Vagina (tissue), 2 donors: ENCODE measurements around the gene NAXE. TPM values are rescaled to one million over a fixed set of nuclear protein-coding genes. Genes with fewer than 3 reads are reported as not detected.

Source experiments
- DNase-seq, 2 donors: peaks; one replicate each; pipeline ENCODE4 v3.0.0-alpha.2; 2017; ENCODE audit errors: extremely low spot score in 2 of 2
- H3K27ac ChIP-seq: fragments of 200-600 bp; sonication (generic); one replicate; pipeline ENCODE4 v1.5.1; 2019
- H3K27me3 ChIP-seq: fragments of 200-600 bp; sonication (generic); one replicate; pipeline ENCODE4 v1.5.1; 2019
- H3K36me3 ChIP-seq, 2 donors: fragments of 200-600 bp; sonication (generic); one replicate each; pipeline ENCODE4 v1.5.1; 2017 to 2019
- H3K4me1 ChIP-seq: fragments of 200-600 bp; sonication (generic); one replicate; pipeline ENCODE4 v1.5.1; 2019
- H3K4me3 ChIP-seq, 2 donors: fragments of 200-600 bp; sonication (generic); 1 replicate in 1 of 2; 2 replicates in 1 of 2; pipeline ENCODE4 v1.5.1; 2016 to 2019
- H3K9me3 ChIP-seq: fragments of 200-600 bp; sonication (generic); one replicate; pipeline ENCODE4 v1.5.1; 2019
- CTCF ChIP-seq, 3 experiments: fragments of 450-650 bp in 2 of 3; fragments of 200-600 bp in 1 of 3; sonication (generic) in 1 of 3; IDR thresholded peaks; one replicate each; pipeline ENCODE4 v1.5.1; 2017 to 2019; ENCODE audit warnings: antibody characterized with exemption in 3 of 3, mild to moderate bottlenecking in 2 of 3, moderate library complexity in 2 of 3
- POLR2A ChIP-seq, 2 donors: fragments of 450-650 bp; IDR thresholded peaks; one replicate each; pipeline ENCODE4 v1.6.1; 2017; ENCODE audit warnings: antibody characterized with exemption in 2 of 2, mild to moderate bottlenecking in 2 of 2, moderate library complexity in 2 of 2
- POLR2AphosphoS5 ChIP-seq, 2 donors: sonication (generic); formaldehyde crosslinking; IDR thresholded peaks; one replicate each; pipeline ENCODE4 v1.9.0; 2017; ENCODE audit warnings: antibody characterized with exemption in 2 of 2, mild to moderate bottlenecking in 2 of 2, low read depth in 1 of 2; ENCODE audit not compliant: insufficient read depth in 1 of 2
- intact Hi-C: fragments of 100-400 bp; cut with DNase I; formaldehyde crosslinking; loops from one replicate; pipeline ENCODE4 v1.15.1; 2023
- total RNA-seq: library from RNA; depleted of rRNA; stranded (reverse); fragments of >200 nt; gene quantifications from one replicate; pipeline ENCODE4 v1.2.3, GENCODE V29; 2016

NAXE gene
- total RNA-seq, 1 donor from 2014 or later: 46.7 TPM

- intact Hi-C loops: no loop called here
- Histone ChIP-seq H3K4me3 (no peak overlapping the region), H3K27ac (no peak overlapping the region), H3K36me3 (no peaks in the 10 kb centered on the region), H3K4me1 (peaks cover 17% of the 10 kb centered on the region), H3K9me3 (no peaks in the 10 kb centered on the region), H3K27me3 (no peaks in the 10 kb centered on the region)
- TF ChIP-seq POLR2AphosphoS5 (IDR thresholded peaks at IDR 0.05; ENCODE audit: insufficient read depth in 1 of 2, low read depth in 1 of 2) (no peak), CTCF (IDR thresholded peaks at IDR 0.05) (no peak), POLR2A (IDR thresholded peaks at IDR 0.05) (no peak)
- no peak for DNase-seq
Observed at GRCh38 chr1:156643049-156643777, 51.6 kb downstream of the NAXE start.

GRCh38 chr1:156643778-156644092 lies 52.2 kb downstream of the NAXE start:
- intact Hi-C loops: no loop called here
- H3K27me3 ChIP-seq: no peaks in the 10 kb centered on the region
- DNase-seq: no peak
- H3K9me3 ChIP-seq: no peaks in the 10 kb centered on the region
- peaks cover 17% of the 10 kb centered on the region for H3K4me1 ChIP-seq
- no peak overlapping the region for H3K27ac ChIP-seq
- H3K4me3 ChIP-seq: no peak overlapping the region
- H3K36me3 ChIP-seq: no peaks in the 10 kb centered on the region
- TF ChIP-seq POLR2A (IDR thresholded peaks at IDR 0.05): no peak
- no peak for TF ChIP-seq POLR2AphosphoS5 (IDR thresholded peaks at IDR 0.05; ENCODE audit: insufficient read depth in 1 of 2, low read depth in 1 of 2)
- TF ChIP-seq CTCF (IDR thresholded peaks at IDR 0.05): no peak

Other genes starting within 250 kb of the NAXE start
- not detected for gene RHBG, start 222.6 kb upstream of the NAXE start, total RNA-seq
- gene MEF2D, start 91.0 kb upstream of the NAXE start, total RNA-seq: 33.9 TPM
- gene IQGAP3, start 19.2 kb upstream of the NAXE start, total RNA-seq: 2.9 TPM
- gene TTC24, start 12.1 kb upstream of the NAXE start, total RNA-seq: not detected
- gene GPATCH4, start 9.7 kb downstream of the NAXE start, total RNA-seq: 25.8 TPM
- gene HAPLN2, start 27.6 kb downstream of the NAXE start, total RNA-seq: not detected
- gene BCAN, start 50.3 kb downstream of the NAXE start, total RNA-seq: 2.0 TPM
- 16.0 TPM for gene NES, start 85.6 kb downstream of the NAXE start, total RNA-seq
- gene CRABP2, start 113.8 kb downstream of the NAXE start, total RNA-seq: 97.7 TPM
- 17.7 TPM for gene METTL25B, start 136.7 kb downstream of the NAXE start, total RNA-seq
- gene ISG20L2, start 137.0 kb downstream of the NAXE start, total RNA-seq: 12.8 TPM
- gene MRPL24, start 149.3 kb downstream of the NAXE start, total RNA-seq: 40.0 TPM
- 154 TPM for gene HDGF, start 159.9 kb downstream of the NAXE start, total RNA-seq
- gene PRCC, start 175.8 kb downstream of the NAXE start, total RNA-seq: 30.4 TPM
- 4.9 TPM for gene SH2D2A, start 225.1 kb downstream of the NAXE start, total RNA-seq